Pons (tissue), 1 donor: ENCODE measurements around the gene LRRC3B.

ENCODE experiments used
- DNase-seq: peaks from one replicate; pipeline ENCODE4 v3.0.0-alpha.2; 2016; ENCODE audit warnings: low spot score

The LRRC3B gene

GRCh38 chr3:26630669-26631389 is 8.3 kb downstream of the LRRC3B start:
- no peak for DNase-seq

- DNase-seq, result no peak
Measured at GRCh38 chr3:26631390-26631738, 8.8 kb downstream of the LRRC3B start.

- DNase-seq, result no peak
Measured at GRCh38 chr3:26634601-26635000, 12.0 kb downstream of the LRRC3B start.

GRCh38 chr3:26636096-26636727 is 13.6 kb downstream of the LRRC3B start:
- DNase-seq, result peak; percentile 32

- no peak for DNase-seq
Measured at GRCh38 chr3:26637698-26638097, 15.1 kb downstream of the LRRC3B start.

GRCh38 chr3:26638113-26638512 is 15.5 kb downstream of the LRRC3B start:
- DNase-seq, result no peak

GRCh38 chr3:26639339-26639738 is 16.8 kb downstream of the LRRC3B start:
- DNase-seq, result no peak

GRCh38 chr3:26647078-26647477 is 24.5 kb downstream of the LRRC3B start:
- DNase-seq, result no peak

- no peak for DNase-seq
Measured at GRCh38 chr3:26648461-26648860, 25.9 kb downstream of the LRRC3B start.

- peak; percentile 54 for DNase-seq
Measured at GRCh38 chr3:26652164-26652563, 29.6 kb downstream of the LRRC3B start.

- no peak for DNase-seq
Measured at GRCh38 chr3:26653811-26654425, 31.3 kb downstream of the LRRC3B start.

- DNase-seq, result no peak
Measured at GRCh38 chr3:26655231-26655630, 32.7 kb downstream of the LRRC3B start.

GRCh38 chr3:26657348-26657976 is 34.9 kb downstream of the LRRC3B start:
- DNase-seq, result no peak

GRCh38 chr3:26668171-26668570 is 45.6 kb downstream of the LRRC3B start:
- no peak for DNase-seq

- DNase-seq, result no peak
Measured at GRCh38 chr3:26668696-26669095, 46.1 kb downstream of the LRRC3B start.

GRCh38 chr3:26675336-26675735 is 52.8 kb downstream of the LRRC3B start:
- no peak for DNase-seq

- no peak for DNase-seq
Measured at GRCh38 chr3:26681632-26682031, 59.1 kb downstream of the LRRC3B start.

- no peak for DNase-seq
Measured at GRCh38 chr3:26682406-26682805, 59.8 kb downstream of the LRRC3B start.

GRCh38 chr3:26683902-26684301 is 61.3 kb downstream of the LRRC3B start:
- DNase-seq, result no peak

GRCh38 chr3:26687466-26687865 is 64.9 kb downstream of the LRRC3B start:
- no peak for DNase-seq

GRCh38 chr3:26699553-26699952 is 77.0 kb downstream of the LRRC3B start:
- DNase-seq, result no peak

GRCh38 chr3:26703519-26703918 is 80.9 kb downstream of the LRRC3B start:
- no peak for DNase-seq

GRCh38 chr3:26704736-26705135 is 82.2 kb downstream of the LRRC3B start:
- no peak for DNase-seq
